ENCODE data around the gene ELMO3. TPM values are rescaled to one million over a fixed set of nuclear protein-coding genes. Genes with fewer than 3 reads are reported as not detected.

ELMO3 gene
- total RNA-seq, 4 donors from 2014 or later, result 1.9 to 4.2 (median 3.1) TPM

- DNase-seq (ENCODE audit: low spot score), result no peak
- no peak for ATAC-seq (ENCODE audit: low FRiP score)
- TF ChIP-seq CTCF (IDR thresholded peaks at IDR 0.05), result no peak
Observed at GRCh38 chr16:67199808-67200198, 872 bp downstream of the ELMO3 start.

GRCh38 chr16:67200491-67200890, 1.6 kb downstream of the ELMO3 start:
- DNase-seq (ENCODE audit: low spot score), result no peak
- no peak for TF ChIP-seq CTCF (IDR thresholded peaks at IDR 0.05)
- ATAC-seq (ENCODE audit: low FRiP score), result no peak

GRCh38 chr16:67201411-67202345, 2.7 kb downstream of the ELMO3 start:
- ATAC-seq (ENCODE audit: low FRiP score) (no peak), DNase-seq (ENCODE audit: low spot score) (no peak)
- no peak for TF ChIP-seq CTCF (IDR thresholded peaks at IDR 0.05)

GRCh38 chr16:67202426-67202825, 3.5 kb downstream of the ELMO3 start:
- ATAC-seq (ENCODE audit: low FRiP score), result no peak

DNA sequence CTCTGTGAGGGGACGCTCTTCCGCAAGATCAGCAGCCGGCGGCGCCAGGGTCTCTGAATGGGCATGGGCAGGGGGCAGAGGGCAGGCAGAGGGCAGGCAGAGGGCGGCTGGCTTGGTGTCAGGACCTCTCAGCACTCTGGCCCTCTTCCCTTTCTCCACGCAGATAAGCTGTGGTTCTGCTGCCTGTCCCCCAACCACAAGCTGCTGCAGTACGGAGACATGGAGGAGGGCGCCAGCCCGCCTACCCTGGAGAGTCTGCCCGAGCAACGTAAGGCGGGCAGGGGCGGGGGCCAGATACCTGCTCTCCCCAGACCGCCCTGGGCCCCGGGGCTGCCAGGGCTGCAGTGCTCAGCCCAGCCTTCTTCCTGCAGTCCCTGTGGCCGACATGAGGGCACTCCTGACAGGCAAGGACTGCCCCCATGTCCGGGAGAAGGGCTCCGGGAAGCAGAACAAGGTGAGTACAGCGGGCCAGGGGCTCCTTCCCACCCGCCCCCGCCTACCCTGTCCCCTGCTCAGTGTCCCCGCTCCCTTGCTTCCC, 4.1 kb downstream of the ELMO3 start:
- no peak for DNase-seq (ENCODE audit: low spot score)
- no peak for TF ChIP-seq CTCF (IDR thresholded peaks at IDR 0.05)

More at GRCh38 chr16:67202426-67202825, 3.5 kb downstream of the ELMO3 start:
- TF ChIP-seq CTCF (IDR thresholded peaks at IDR 0.05), result no peak
- no peak for DNase-seq (ENCODE audit: low spot score)

DNA sequence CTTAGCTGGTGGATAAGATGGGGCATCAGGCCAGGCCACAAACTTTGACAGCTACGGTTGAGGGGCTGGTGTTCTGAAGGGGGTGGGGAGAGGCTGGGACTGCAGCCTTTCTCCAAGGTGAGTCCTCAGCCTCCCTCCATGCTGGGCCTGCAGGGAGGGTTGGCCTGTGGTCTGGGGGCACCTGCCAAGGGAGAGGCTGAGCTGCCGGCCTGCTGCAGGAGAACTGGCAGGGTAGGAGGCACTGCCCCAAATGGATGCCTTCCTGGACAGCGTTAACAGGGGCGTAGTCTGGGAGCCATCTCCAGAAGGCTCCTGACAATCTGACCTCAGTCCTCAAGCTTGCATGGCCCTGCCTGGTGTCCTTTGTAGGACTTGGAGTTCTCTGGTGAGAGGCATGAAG, 5.1 kb downstream of the ELMO3 start:
- no peak for DNase-seq (ENCODE audit: low spot score)
- no peak for TF ChIP-seq CTCF (IDR thresholded peaks at IDR 0.05)
- no peak for ATAC-seq (ENCODE audit: low FRiP score)

More for the DNA sequence above, 4.1 kb downstream of the ELMO3 start:
- ATAC-seq (ENCODE audit: low FRiP score), result no peak

Measured in omental fat pad (tissue), 4 donors.